HG03045 (cell line): ENCODE results near the gene PTPRM.
"Not testable (repeated sequence)": the region's sequence is repeated elsewhere in the genome, so short reads cannot be mapped to it uniquely, and the experiment has no call there.

ENCODE experiments used
- ATAC-seq: cut with Tn5 transposase; IDR thresholded peaks from one replicate; pipeline ENCODE4 v1.9.1; 2021; ENCODE audit warnings: mild to moderate bottlenecking, moderate library complexity; ENCODE audit not compliant: unreplicated experiment

Gene PTPRM

GRCh38 chr18:8031496-8031895, 464.4 kb downstream of the PTPRM start:
- ATAC-seq = no peak

DNA sequence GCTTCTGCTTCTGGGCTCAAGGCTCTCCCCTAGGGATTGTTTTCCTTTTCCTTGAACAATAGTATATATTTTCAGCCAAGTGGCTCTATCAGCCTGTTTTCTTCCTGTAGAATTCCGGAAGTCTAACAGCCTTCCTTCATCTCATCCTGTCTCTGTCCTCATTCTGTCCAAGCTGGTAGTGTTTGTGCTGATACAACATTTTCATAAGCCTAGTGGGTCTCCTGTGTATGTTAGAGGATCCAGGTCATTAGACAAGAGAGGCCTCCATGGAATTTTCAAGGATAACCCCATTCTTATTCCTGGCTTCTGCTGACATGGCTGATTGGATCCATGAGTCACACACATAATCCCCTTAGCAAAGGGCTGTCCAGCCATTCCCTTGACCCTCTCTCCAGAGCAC, 467.6 kb downstream of the PTPRM start:
- ATAC-seq = no peak

GRCh38 chr18:8036551-8036950, 469.4 kb downstream of the PTPRM start:
- no peak for ATAC-seq

DNA sequence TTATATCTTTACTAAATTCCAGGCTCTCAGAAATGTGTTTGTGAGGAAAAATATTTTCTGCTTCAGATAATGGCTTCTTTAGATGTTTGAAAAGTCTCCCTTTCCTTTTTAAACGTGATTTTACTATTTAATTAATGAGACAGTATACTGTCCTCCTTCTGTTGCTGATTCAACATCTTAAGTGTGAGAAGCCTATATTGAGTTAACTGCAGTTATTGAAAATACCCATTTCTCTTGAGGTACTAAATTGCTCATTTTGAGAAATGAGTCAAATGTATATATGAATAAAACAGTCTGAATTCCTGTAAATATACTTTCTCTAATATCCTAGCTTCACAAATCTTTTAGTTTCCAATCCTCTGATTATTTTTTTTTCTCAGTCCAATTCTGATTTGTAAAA, 470.2 kb downstream of the PTPRM start:
- ATAC-seq = no peak

GRCh38 chr18:8040021-8040420, 472.9 kb downstream of the PTPRM start:
- no peak for ATAC-seq

DNA sequence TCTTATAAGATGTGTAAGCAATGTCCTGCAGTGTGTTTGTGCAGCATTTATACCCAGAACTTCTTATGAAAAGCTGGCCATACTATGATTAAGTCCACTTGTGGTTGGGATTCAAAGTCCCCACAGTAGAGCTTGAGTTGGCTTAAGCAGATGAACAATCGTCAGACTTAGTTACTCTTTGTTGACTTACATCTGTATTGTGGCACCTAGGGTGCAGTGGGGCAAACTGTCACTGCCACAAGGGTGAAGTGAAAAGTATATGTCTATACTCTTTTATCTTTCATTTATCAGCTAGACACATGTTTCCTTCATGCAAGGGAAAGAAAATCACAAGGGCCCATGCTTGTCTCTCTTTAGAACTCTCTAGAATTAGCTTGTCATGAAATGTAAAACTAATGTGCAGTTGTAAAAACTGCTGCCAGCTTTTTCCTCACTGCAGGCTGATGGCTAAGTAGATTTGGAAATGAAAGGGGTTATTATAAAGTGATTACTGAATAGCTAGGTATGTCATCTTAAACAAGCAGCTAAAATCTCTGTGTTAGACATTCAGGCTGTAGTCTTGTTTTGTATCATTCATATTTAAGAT, 474.5 kb downstream of the PTPRM start:
- ATAC-seq = no peak

GRCh38 chr18:8044004-8044403, 476.9 kb downstream of the PTPRM start:
- no peak for ATAC-seq

- no peak for ATAC-seq
These were observed 478.2 kb downstream of the PTPRM start for GRCh38 chr18:8045160-8045883.

- ATAC-seq = no peak
These were observed 478.8 kb downstream of the PTPRM start for GRCh38 chr18:8045884-8046281.

DNA sequence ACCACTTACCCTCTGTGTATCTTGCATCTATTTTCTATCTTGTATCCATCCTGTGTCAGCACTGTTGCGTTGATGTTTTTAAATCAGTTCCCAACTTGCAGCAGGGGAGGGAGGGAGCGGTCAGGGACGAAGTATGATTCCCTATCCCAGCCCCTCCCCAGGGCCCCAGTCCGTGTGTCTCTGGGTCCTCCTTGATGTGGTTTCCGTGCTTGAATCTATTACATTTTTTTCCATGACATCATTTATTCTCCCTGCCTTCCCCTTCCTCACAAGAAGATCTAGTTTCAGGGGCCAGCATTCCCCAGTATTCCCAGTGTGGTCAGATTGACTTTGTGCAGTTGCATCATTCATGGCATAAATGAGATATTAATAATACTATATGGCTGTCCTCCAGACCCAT, 479.3 kb downstream of the PTPRM start:
- no peak for ATAC-seq

- ATAC-seq = no peak
These were observed 482.0 kb downstream of the PTPRM start for GRCh38 chr18:8049147-8049546.

DNA sequence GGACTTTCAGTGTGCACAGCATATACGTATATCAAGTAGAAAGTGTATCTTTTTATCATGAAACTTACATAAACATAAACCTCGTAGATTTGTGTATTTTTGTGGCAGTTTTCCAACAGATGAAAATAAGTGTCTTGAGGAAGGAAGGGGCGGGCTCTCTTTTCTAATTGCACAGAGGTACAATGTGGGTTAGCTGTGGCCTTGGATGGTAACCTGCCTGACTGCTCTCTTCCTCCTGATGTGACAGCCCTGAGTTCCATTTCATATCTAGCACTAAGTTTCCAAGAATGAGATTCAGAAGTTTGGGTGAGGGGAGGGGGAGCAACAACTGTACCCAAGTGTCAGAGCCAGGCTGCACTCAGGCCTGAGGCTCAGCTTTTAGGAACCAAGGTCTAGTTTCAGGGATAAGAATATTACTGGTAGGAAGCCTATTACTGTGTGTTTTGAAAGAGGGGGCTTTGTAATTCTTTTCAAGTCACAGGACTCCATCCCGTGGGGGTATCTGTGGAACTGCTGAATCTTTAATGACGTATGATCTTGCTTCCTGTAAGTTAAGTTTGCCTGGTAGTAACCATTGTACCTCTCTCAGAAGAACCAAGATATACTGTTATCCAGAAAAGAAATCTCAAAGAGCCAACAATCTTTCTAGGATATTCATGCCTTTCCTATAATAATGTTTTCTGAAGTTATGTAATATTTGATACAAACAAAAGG, 483.7 kb downstream of the PTPRM start:
- ATAC-seq = no peak

DNA sequence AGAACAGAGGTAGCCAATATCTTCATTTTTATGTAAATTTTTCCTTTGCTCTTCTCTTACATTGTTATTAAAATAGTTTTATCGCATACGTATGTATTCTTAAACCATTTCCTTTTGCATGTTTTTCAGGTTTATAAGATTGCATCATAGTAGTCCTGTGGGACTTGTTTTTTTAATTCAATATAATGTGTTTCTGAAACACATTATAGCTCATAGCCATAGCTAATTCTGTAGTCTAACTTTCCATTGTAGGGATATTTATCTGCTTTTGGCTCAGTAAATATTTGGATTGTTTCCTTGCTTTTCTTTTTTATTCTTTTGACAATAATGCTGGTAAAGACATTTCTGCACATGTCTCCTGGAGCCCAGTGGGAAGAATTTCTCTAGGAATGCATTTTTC, 484.3 kb downstream of the PTPRM start:
- ATAC-seq = no peak

- no peak for ATAC-seq
These were observed 485.2 kb downstream of the PTPRM start for GRCh38 chr18:8052237-8052701.

GRCh38 chr18:8056723-8057122, 489.6 kb downstream of the PTPRM start:
- ATAC-seq = no peak

- ATAC-seq = not testable (repeated sequence)
These were observed 496.0 kb downstream of the PTPRM start for GRCh38 chr18:8063152-8063551.

DNA sequence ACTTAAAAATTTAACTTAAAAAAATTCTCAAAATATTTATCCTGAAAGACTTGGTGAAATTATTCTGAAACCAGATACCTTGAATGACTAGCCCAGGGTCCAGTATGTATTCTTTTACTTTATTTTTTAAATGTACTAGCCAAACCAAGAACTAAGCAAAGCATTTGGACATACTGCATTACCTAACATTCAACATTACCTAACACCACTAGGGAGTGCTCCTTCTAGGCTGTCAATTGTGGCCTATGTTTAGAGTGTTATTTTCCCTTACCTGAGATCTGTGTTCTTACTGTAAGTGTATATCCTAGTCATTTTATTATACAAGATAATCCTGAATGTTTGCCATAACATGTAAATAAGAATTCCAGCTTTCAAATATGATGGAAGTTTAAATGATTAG, 496.6 kb downstream of the PTPRM start:
- no peak for ATAC-seq

DNA sequence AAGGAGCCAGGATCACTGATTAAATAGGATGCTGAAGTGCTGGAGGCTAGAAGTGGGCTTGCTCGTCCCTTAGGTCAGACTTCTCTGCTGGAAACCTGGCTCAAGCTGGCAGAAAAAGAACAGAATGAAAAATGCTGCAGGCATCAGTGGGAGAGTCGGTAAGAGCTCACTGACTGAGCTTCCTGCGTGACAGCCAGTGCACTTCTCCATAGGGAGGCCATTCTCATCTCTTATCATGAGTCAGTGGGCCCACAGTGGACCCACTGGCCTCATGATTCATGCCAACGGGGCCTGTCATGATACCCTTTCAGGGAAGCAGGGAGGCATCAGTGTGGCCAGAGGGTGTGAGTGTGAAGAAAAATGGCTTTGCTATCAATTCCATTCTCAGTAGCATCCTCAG, 498.2 kb downstream of the PTPRM start:
- no peak for ATAC-seq

DNA sequence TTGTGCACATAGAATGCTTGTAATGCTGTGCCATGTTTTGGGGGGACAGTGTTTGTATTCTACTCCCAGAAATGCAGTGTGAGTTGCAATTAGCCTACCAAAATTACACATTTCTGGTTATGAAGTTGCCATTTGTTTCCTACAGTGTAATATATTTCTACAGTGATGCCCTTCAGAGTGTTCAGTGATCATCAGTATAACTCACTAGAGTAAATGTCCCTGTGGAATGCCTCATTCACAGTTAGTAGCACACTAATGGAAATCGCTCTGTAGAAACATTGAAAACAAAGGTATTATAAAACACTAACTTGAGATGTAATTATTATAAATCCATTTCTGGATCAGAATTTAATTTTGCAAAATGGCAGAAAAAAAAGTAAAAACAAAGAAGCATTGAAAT, 498.7 kb downstream of the PTPRM start:
- ATAC-seq = no peak

- ATAC-seq = no peak
These were observed 502.6 kb downstream of the PTPRM start for GRCh38 chr18:8069708-8070107.

- no peak for ATAC-seq
These were observed 506.1 kb downstream of the PTPRM start for GRCh38 chr18:8073167-8073566.

DNA sequence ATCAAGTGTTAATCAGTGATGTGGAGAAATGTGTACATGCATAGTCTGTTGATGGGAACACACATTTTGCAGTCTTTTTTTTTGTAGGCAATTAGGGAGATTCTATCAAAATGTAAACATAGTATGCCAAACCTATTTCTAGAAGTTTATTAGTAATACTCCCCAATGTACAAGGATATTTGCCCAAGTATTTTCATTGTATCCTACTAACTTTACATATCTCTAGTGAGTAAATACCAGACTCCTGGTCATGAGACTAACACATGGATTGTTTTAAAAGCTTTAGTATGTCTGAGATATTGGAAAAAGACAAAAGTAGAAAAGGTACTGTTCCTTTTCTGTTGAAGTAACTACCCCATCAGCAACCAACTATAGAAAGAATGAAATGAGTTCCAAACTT, 513.0 kb downstream of the PTPRM start:
- no peak for ATAC-seq
